Peyer's patch (tissue), 4 donors: ENCODE data around the gene SIM1. TPM values are rescaled to one million over a fixed set of nuclear protein-coding genes. Genes with fewer than 3 reads are reported as not detected.

ENCODE experiments used
- DNase-seq, 3 donors: peaks; one replicate each; pipeline ENCODE4 v3.0.0-alpha.2; 2017 to 2019
- H3K27ac ChIP-seq, 4 donors: fragments of 200-600 bp; sonication (generic); one replicate each; pipeline ENCODE4 v1.5.1; 2016 to 2019
- H3K27me3 ChIP-seq, 2 donors: fragments of 200-600 bp; sonication (generic); one replicate each; pipeline ENCODE4 v1.5.1; 2019
- H3K36me3 ChIP-seq, 3 donors: fragments of 200-600 bp; sonication (generic); one replicate each; pipeline ENCODE4 v1.5.1; 2016 to 2019
- H3K4me1 ChIP-seq, 4 donors: fragments of 200-600 bp; sonication (generic); one replicate each; pipeline ENCODE4 v1.5.1; 2016 to 2019
- H3K4me3 ChIP-seq, 4 donors: fragments of 200-600 bp; sonication (generic); 1 replicate in 3 of 4; 2 replicates in 1 of 4; pipeline ENCODE4 v1.5.1; 2016 to 2019; ENCODE audit warnings: mild to moderate bottlenecking in 1 of 4
- H3K9me3 ChIP-seq, 4 donors: fragments of 200-600 bp; sonication (generic); one replicate each; pipeline ENCODE4 v1.5.1; 2016 to 2019; ENCODE audit warnings: mild to moderate bottlenecking in 1 of 4
- POLR2A ChIP-seq, 2 donors: fragments of 450-650 bp; IDR thresholded peaks; one replicate each; pipeline ENCODE4 v1.5.1; 2017; ENCODE audit warnings: antibody characterized with exemption in 2 of 2, mild to moderate bottlenecking in 2 of 2, moderate library complexity in 2 of 2
- total RNA-seq, 4 donors: library from RNA; depleted of rRNA; stranded (reverse); fragments of >200 nt; gene quantifications; one replicate each; pipeline ENCODE4 v1.1.0, GENCODE V29; 2016
- TF ChIP-seq, protein P1 (sequence below), 6 experiments: fragments of 450-650 bp in 4 of 6; fragments of 200-600 bp in 2 of 6; sonication (generic) in 1 of 6; IDR thresholded peaks; one replicate each; pipeline ENCODE4 v1.5.1; 2017 to 2019; ENCODE audit warnings: antibody characterized with exemption in 6 of 6, mild to moderate bottlenecking in 3 of 6, moderate library complexity in 1 of 6

SIM1 gene
- total RNA-seq, 4 donors from 2014 or later = 0.13 TPM; not detected in 3

DNA sequence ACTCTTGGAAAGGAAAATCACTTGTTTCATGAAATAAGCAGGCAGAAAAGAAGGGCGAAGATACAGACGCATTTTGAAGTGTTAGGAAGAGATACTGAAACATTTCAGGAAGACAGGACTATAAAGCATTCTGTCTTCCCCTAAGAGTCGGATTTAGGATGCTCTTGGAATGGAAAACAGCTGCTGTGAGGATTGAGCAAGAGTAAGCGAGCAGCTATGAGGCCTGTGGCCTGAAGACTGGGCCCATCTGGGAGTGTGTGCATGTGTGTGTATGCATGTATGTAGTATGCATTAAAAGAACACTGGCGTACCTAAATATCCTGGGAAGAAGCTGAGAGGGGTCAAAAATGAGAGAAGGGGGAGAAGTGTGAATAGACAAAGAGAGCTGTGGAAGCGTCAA is 83.6 kb downstream of the SIM1 start:
- no peak overlapping the region for H3K27ac ChIP-seq
- H3K4me3 ChIP-seq = no peak overlapping the region
- H3K9me3 ChIP-seq = no peaks in the 10 kb centered on the region
- no peak for DNase-seq
- H3K36me3 ChIP-seq = no peaks in the 10 kb centered on the region
- H3K4me1 ChIP-seq = no peaks in the 10 kb centered on the region
- H3K27me3 ChIP-seq = no peaks in the 10 kb centered on the region
- TF ChIP-seq POLR2A (IDR thresholded peaks at IDR 0.05) = no peak
- TF ChIP-seq, protein P1, sequence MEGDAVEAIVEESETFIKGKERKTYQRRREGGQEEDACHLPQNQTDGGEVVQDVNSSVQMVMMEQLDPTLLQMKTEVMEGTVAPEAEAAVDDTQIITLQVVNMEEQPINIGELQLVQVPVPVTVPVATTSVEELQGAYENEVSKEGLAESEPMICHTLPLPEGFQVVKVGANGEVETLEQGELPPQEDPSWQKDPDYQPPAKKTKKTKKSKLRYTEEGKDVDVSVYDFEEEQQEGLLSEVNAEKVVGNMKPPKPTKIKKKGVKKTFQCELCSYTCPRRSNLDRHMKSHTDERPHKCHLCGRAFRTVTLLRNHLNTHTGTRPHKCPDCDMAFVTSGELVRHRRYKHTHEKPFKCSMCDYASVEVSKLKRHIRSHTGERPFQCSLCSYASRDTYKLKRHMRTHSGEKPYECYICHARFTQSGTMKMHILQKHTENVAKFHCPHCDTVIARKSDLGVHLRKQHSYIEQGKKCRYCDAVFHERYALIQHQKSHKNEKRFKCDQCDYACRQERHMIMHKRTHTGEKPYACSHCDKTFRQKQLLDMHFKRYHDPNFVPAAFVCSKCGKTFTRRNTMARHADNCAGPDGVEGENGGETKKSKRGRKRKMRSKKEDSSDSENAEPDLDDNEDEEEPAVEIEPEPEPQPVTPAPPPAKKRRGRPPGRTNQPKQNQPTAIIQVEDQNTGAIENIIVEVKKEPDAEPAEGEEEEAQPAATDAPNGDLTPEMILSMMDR (IDR thresholded peaks at IDR 0.05) = no peak

DNA sequence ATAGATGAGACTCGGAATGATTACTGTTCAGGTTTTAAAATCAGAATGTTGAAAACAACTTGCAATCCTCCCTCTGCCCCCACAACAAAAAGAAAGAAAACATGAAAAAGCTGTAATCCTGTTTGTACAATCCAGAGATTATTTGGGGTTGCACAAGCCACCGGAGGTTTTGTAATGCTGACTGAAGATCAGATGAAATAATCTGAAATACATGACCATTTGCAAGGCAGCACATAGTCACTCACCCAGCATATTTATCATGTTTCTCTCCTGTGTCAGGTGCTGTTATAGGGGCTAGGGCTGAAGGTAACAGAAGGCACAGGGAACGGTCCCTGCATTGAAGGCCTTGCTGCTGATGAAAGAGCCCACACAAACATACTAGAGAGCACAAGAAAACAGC is 85.3 kb downstream of the SIM1 start:
- no peaks in the 10 kb centered on the region for H3K36me3 ChIP-seq
- H3K4me3 ChIP-seq = no peak overlapping the region
- no peaks in the 10 kb centered on the region for H3K9me3 ChIP-seq
- no peak for DNase-seq
- H3K4me1 ChIP-seq = no peaks in the 10 kb centered on the region
- TF ChIP-seq POLR2A (IDR thresholded peaks at IDR 0.05) = no peak
- TF ChIP-seq, protein P1 (IDR thresholded peaks at IDR 0.05) = no peak
- H3K27me3 ChIP-seq = no peaks in the 10 kb centered on the region
- H3K27ac ChIP-seq = no peak overlapping the region

DNA sequence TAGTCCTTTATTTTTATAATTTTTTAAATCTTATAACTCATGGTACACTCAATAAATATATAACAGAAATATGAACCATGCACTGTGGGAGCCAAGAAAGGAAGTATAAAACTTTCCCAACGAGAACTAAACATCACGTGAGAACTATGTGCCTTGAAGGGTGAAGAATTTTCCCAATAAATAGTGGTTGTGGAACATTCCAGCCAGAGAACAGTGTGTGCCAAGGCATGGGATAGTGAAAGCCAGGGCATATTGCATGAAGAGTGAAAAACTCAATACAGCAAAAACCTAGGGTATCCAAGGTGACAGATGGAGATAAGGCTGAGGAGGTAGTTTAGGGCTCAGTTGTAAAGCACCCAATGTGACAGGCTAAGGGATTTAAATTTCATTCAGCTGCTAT is 86.1 kb downstream of the SIM1 start:
- no peak overlapping the region for H3K4me3 ChIP-seq
- H3K36me3 ChIP-seq = no peaks in the 10 kb centered on the region
- no peaks in the 10 kb centered on the region for H3K4me1 ChIP-seq
- no peak for DNase-seq
- no peaks in the 10 kb centered on the region for H3K27me3 ChIP-seq
- no peak overlapping the region for H3K27ac ChIP-seq
- no peaks in the 10 kb centered on the region for H3K9me3 ChIP-seq
- no peak for TF ChIP-seq POLR2A (IDR thresholded peaks at IDR 0.05)
- TF ChIP-seq, protein P1 (IDR thresholded peaks at IDR 0.05) = no peak

DNA sequence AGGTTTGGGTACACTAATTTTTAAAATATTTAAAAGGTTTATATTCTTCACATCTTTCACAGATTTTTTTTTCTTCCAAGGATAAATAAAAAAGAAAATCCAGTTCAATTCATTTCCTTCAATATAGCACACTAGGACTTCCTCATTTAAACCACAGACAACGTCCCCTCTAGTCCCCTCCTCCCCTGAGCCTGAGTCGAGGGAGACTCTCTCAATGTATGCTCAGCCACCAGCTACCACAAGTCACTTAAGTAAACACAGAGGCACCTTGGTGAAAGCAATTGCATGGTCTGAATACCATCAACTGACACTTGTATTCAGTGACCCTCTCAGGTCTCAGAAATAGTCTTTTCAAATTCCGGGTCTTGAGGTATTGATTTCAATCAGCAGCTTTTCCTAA is 88.6 kb downstream of the SIM1 start:
- no peak for TF ChIP-seq POLR2A (IDR thresholded peaks at IDR 0.05)
- TF ChIP-seq, protein P1 (IDR thresholded peaks at IDR 0.05) = no peak
- DNase-seq = no peak
- Histone ChIP-seq H3K27me3 (no peaks in the 10 kb centered on the region), H3K4me3 (no peak overlapping the region), H3K9me3 (no peaks in the 10 kb centered on the region), H3K36me3 (no peaks in the 10 kb centered on the region), H3K4me1 (no peaks in the 10 kb centered on the region), H3K27ac (no peak overlapping the region)

DNA sequence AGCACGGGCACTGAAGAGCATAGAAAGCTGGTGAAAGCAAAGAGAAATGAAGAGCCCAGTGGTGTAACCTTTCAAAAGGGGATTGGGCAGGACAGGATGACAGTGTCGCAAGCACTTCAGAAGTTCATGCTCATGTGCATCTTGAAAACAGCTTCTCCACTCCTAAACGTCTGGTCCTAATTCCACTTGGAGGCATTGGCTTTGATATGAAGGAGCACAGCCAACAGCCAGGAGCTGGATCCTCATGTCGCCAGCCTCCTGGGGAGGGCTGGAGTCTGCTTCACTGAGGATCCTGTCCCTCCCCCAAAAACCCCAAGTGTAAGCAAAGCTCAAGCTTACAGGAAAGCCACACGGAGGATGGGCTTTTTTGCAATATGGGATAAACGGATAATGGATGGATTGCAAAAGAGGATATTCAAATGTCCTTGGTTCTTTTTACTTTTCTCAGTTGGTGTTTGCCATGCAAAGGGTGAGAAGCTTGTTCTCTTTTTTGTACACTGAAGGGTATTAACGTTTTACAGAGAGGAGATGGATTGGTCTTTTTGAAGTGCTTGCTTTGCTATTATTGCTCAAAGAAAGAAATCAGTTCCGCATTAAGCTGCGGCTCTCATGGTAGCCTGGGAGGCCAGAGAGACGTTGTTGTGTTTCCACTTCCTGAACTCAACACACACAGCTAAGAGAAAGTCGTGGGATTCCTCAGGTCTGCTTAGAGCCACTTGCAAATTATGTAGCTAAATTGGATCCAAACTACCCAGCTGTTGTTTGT is 92.2 kb downstream of the SIM1 start:
- Histone ChIP-seq H3K9me3 (no peaks in the 10 kb centered on the region), H3K36me3 (no peaks in the 10 kb centered on the region), H3K4me1 (no peaks in the 10 kb centered on the region), H3K27ac (no peak overlapping the region), H3K27me3 (no peaks in the 10 kb centered on the region), H3K4me3 (no peak overlapping the region)
- TF ChIP-seq, protein P1 (IDR thresholded peaks at IDR 0.05) = no peak
- TF ChIP-seq POLR2A (IDR thresholded peaks at IDR 0.05) = no peak
- DNase-seq = no peak
